IgD-negative memory B cell (primary cell): ENCODE data around the gene PPARG. TPM values are rescaled to one million over a fixed set of nuclear protein-coding genes. Genes with fewer than 3 reads are reported as not detected.

Experiments
- H3K27ac Mint-ChIP-seq, 3 donors: one replicate each; pipeline ENCODE4 v1.8.0; 2020 to 2022; ENCODE audit warnings: mild to moderate bottlenecking in 3 of 3, mixed read lengths in 3 of 3, moderate library complexity in 1 of 3
- H3K27me3 Mint-ChIP-seq: one replicate; pipeline ENCODE4 v1.8.0; 2021; ENCODE audit warnings: mixed read lengths
- H3K36me3 Mint-ChIP-seq: one replicate; pipeline ENCODE4 v1.8.0; 2020; ENCODE audit warnings: mild to moderate bottlenecking, mixed read lengths
- H3K4me1 Mint-ChIP-seq, 3 donors: one replicate each; pipeline ENCODE4 v1.8.0; 2020 to 2022; ENCODE audit warnings: mixed read lengths in 3 of 3, mild to moderate bottlenecking in 1 of 3
- H3K4me3 Mint-ChIP-seq, 4 donors: one replicate each; pipeline ENCODE4 v1.8.0; 2020 to 2022; ENCODE audit warnings: mild to moderate bottlenecking in 4 of 4, mixed read lengths in 4 of 4, moderate library complexity in 3 of 4
- H3K9me3 Mint-ChIP-seq, 3 donors: one replicate each; pipeline ENCODE4 v1.8.0; 2020 to 2021; ENCODE audit warnings: mixed read lengths in 3 of 3, mild to moderate bottlenecking in 1 of 3
- polyA plus RNA-seq: library from polyadenylated mRNA; unstranded; fragments of 300-500 nt; fragmentation: Illumina TruSeq; gene quantifications from one replicate; pipeline ENCODE4 v1.2.3, GENCODE V29; 2021

Gene PPARG
- polyA plus RNA-seq, 1 donor from 2014 or later: not detected

GRCh38 chr3:12430086-12430485 is 141.2 kb downstream of the PPARG start:
- Mint-ChIP-seq H3K9me3 (no peaks in the 10 kb centered on the region), H3K4me3 (no peak overlapping the region), H3K4me1 (no peaks in the 10 kb centered on the region), H3K36me3 (no peaks in the 10 kb centered on the region), H3K27ac (no peak overlapping the region), H3K27me3 (peaks cover under 1% of the 10 kb centered on the region)

GRCh38 chr3:12433823-12434222 is 145.0 kb downstream of the PPARG start:
- Mint-ChIP-seq H3K9me3 (no peaks in the 10 kb centered on the region), H3K36me3 (no peaks in the 10 kb centered on the region), H3K4me1 (no peaks in the 10 kb centered on the region), H3K27me3 (peaks cover 7% of the 10 kb centered on the region), H3K27ac (no peak overlapping the region), H3K4me3 (no peak overlapping the region)

GRCh38 chr3:12436514-12437220 is 147.8 kb downstream of the PPARG start:
- H3K4me3 Mint-ChIP-seq: peak overlapping the region in 1 of 4 donors; percentile 44
- no peaks in the 10 kb centered on the region for H3K36me3 Mint-ChIP-seq
- no peaks in the 10 kb centered on the region for H3K4me1 Mint-ChIP-seq
- no peaks in the 10 kb centered on the region for H3K9me3 Mint-ChIP-seq
- H3K27ac Mint-ChIP-seq: no peak overlapping the region
- peaks cover 7% of the 10 kb centered on the region for H3K27me3 Mint-ChIP-seq

GRCh38 chr3:12437221-12437605 is 148.3 kb downstream of the PPARG start:
- no peaks in the 10 kb centered on the region for H3K36me3 Mint-ChIP-seq
- peak overlapping the region in 1 of 4 donors; percentile 44 for H3K4me3 Mint-ChIP-seq

GRCh38 chr3:12437861-12438260 is 149.0 kb downstream of the PPARG start:
- H3K27me3 Mint-ChIP-seq: peaks cover 9% of the 10 kb centered on the region
- no peaks in the 10 kb centered on the region for H3K9me3 Mint-ChIP-seq
- no peaks in the 10 kb centered on the region for H3K4me1 Mint-ChIP-seq
- H3K4me3 Mint-ChIP-seq: no peak overlapping the region
- no peak overlapping the region for H3K27ac Mint-ChIP-seq
- H3K36me3 Mint-ChIP-seq: no peaks in the 10 kb centered on the region

More at GRCh38 chr3:12437221-12437605, 148.3 kb downstream of the PPARG start:
- Mint-ChIP-seq H3K27ac (no peak overlapping the region), H3K4me1 (no peaks in the 10 kb centered on the region), H3K27me3 (peaks cover 7% of the 10 kb centered on the region), H3K9me3 (no peaks in the 10 kb centered on the region)

- no peaks in the 10 kb centered on the region for H3K4me1 Mint-ChIP-seq
- H3K4me3 Mint-ChIP-seq: no peak overlapping the region
- H3K27me3 Mint-ChIP-seq: peaks cover 11% of the 10 kb centered on the region
- no peaks in the 10 kb centered on the region for H3K36me3 Mint-ChIP-seq
- no peak overlapping the region for H3K27ac Mint-ChIP-seq
- no peaks in the 10 kb centered on the region for H3K9me3 Mint-ChIP-seq
These were observed 149.4 kb downstream of the PPARG start for GRCh38 chr3:12438318-12438717.

- Mint-ChIP-seq H3K27ac (peak overlapping the region in 1 of 3 donors; percentile 43), H3K36me3 (no peaks in the 10 kb centered on the region), H3K4me3 (no peak overlapping the region), H3K27me3 (peaks cover 14% of the 10 kb centered on the region), H3K4me1 (no peaks in the 10 kb centered on the region), H3K9me3 (no peaks in the 10 kb centered on the region)
These were observed 150.5 kb downstream of the PPARG start for GRCh38 chr3:12439161-12439940.

GRCh38 chr3:12440927-12441714 is 152.3 kb downstream of the PPARG start:
- Mint-ChIP-seq H3K4me1 (no peaks in the 10 kb centered on the region), H3K36me3 (no peaks in the 10 kb centered on the region), H3K4me3 (no peak overlapping the region), H3K27me3 (peaks cover 12% of the 10 kb centered on the region), H3K9me3 (no peaks in the 10 kb centered on the region), H3K27ac (no peak overlapping the region)

- Mint-ChIP-seq H3K27ac (no peak overlapping the region), H3K9me3 (no peaks in the 10 kb centered on the region), H3K36me3 (no peaks in the 10 kb centered on the region), H3K4me3 (peak overlapping the region in 1 of 4 donors; percentile 37), H3K4me1 (peaks cover 0 to 1% (median 0%) of the 10 kb centered on the region in 3 donors), H3K27me3 (peaks cover 7% of the 10 kb centered on the region)
These were observed 154.0 kb downstream of the PPARG start for GRCh38 chr3:12442654-12443501.

GRCh38 chr3:12443781-12444522 is 155.1 kb downstream of the PPARG start:
- Mint-ChIP-seq H3K4me3 (no peak overlapping the region), H3K36me3 (no peaks in the 10 kb centered on the region), H3K27me3 (peaks cover 7% of the 10 kb centered on the region), H3K27ac (no peak overlapping the region), H3K4me1 (peaks cover 0 to 1% (median 0%) of the 10 kb centered on the region in 3 donors), H3K9me3 (no peaks in the 10 kb centered on the region)

GRCh38 chr3:12444582-12445471 is 156.0 kb downstream of the PPARG start:
- Mint-ChIP-seq H3K27ac (no peak overlapping the region), H3K9me3 (no peaks in the 10 kb centered on the region), H3K36me3 (no peaks in the 10 kb centered on the region), H3K27me3 (peaks cover 7% of the 10 kb centered on the region), H3K4me1 (peaks cover 0 to 1% (median 0%) of the 10 kb centered on the region in 3 donors), H3K4me3 (no peak overlapping the region)

- H3K27ac Mint-ChIP-seq: no peak overlapping the region
- no peaks in the 10 kb centered on the region for H3K9me3 Mint-ChIP-seq
- H3K36me3 Mint-ChIP-seq: no peaks in the 10 kb centered on the region
- peaks cover 0 to 1% (median 0%) of the 10 kb centered on the region in 3 donors for H3K4me1 Mint-ChIP-seq
- no peak overlapping the region for H3K4me3 Mint-ChIP-seq
- H3K27me3 Mint-ChIP-seq: peaks cover 7% of the 10 kb centered on the region
These were observed 156.8 kb downstream of the PPARG start for GRCh38 chr3:12445523-12446240.
